Stimulated activated CD4-positive, alpha-beta T cell treated with anti-CD3 and anti-CD28 coated beads, Interleukin-2, amount 100 ng/mL, for 48 hours (primary cell): ENCODE results near the gene CACNG1.
"Not testable (repeated sequence)": the region's sequence is repeated elsewhere in the genome, so short reads cannot be mapped to it uniquely, and the experiment has no call there.

Source experiments
- DNase-seq, 2 donors: peaks; one replicate each; pipeline ENCODE4 v3.0.0-alpha.2; 2020

Gene CACNG1

GRCh38 chr17:67085406-67085805, 41.1 kb downstream of the CACNG1 start:
- no peak for DNase-seq

- DNase-seq: no peak
These were observed 44.3 kb downstream of the CACNG1 start for GRCh38 chr17:67088639-67089038.

- no peak for DNase-seq
These were observed 46.0 kb downstream of the CACNG1 start for GRCh38 chr17:67090341-67090740.

- no peak for DNase-seq
These were observed 47.9 kb downstream of the CACNG1 start for GRCh38 chr17:67092291-67092690.

GRCh38 chr17:67092710-67093109, 48.4 kb downstream of the CACNG1 start:
- not testable (repeated sequence) for DNase-seq

GRCh38 chr17:67093348-67093747, 49.0 kb downstream of the CACNG1 start:
- no peak for DNase-seq

- DNase-seq: not testable (repeated sequence)
These were observed 50.9 kb downstream of the CACNG1 start for GRCh38 chr17:67095291-67095690.

- no peak for DNase-seq
These were observed 51.4 kb downstream of the CACNG1 start for GRCh38 chr17:67095803-67096202.

- DNase-seq: no peak
These were observed 52.3 kb downstream of the CACNG1 start for GRCh38 chr17:67096609-67097008.

- no peak for DNase-seq
These were observed 53.7 kb downstream of the CACNG1 start for GRCh38 chr17:67098006-67098405.

GRCh38 chr17:67104641-67105040, 60.3 kb downstream of the CACNG1 start:
- not testable (repeated sequence) for DNase-seq

- no peak for DNase-seq
These were observed 60.9 kb downstream of the CACNG1 start for GRCh38 chr17:67105213-67105612.
